Neural cell (in vitro differentiated cells): Measurements from ENCODE around the gene ADGB. TPM values are rescaled to one million over a fixed set of nuclear protein-coding genes. Genes with fewer than 3 reads are reported as not detected.
"Not testable (repeated sequence)": the region's sequence is repeated elsewhere in the genome, so short reads cannot be mapped to it uniquely, and the experiment has no call there.

ENCODE experiments used
- H2AFZ ChIP-seq: fragments of 200-600, 300-800 bp; sonication (generic), shearing (Covaris generic); 2 replicates; pipeline ENCODE4 v1.6.0; 2014; ENCODE audit warnings: low read depth, mild to moderate bottlenecking, antibody characterized with exemption, low read length, moderate library complexity
- H3F3A ChIP-seq: fragments of 200-600 bp; shearing (Covaris generic); 2 replicates; pipeline ENCODE4 v1.6.1; 2016; ENCODE audit warnings: mild to moderate bottlenecking, moderate library complexity, mixed read lengths, antibody characterized with exemption, low read length; ENCODE audit not compliant: insufficient read depth, poor library complexity, severe bottlenecking
- H3K27ac ChIP-seq: fragments of 200-600, 300-800 bp; sonication (generic), shearing (Covaris generic); 2 replicates; pipeline ENCODE4 v1.5.1; 2014; ENCODE audit warnings: mild to moderate bottlenecking, low read length, moderate library complexity
- H3K27me3 ChIP-seq: fragments of 300-800, 200-600 bp; sonication (generic), shearing (Covaris generic); 2 replicates; pipeline ENCODE4 v1.6.0; 2014; ENCODE audit warnings: mild to moderate bottlenecking, low read depth, low read length, moderate library complexity; ENCODE audit not compliant: insufficient read depth
- H3K36me3 ChIP-seq: fragments of 300-800, 200-600 bp; sonication (generic), shearing (Covaris generic); 2 replicates; pipeline ENCODE4 v1.5.1; 2014; ENCODE audit warnings: mild to moderate bottlenecking, antibody characterized with exemption, low read length, moderate library complexity; ENCODE audit not compliant: insufficient read depth
- H3K4me2 ChIP-seq: fragments of 300-800, 200-600 bp; sonication (generic), shearing (Covaris generic); 2 replicates; pipeline ENCODE4 v1.6.0; 2014; ENCODE audit warnings: mild to moderate bottlenecking, low read length
- H3K4me3 ChIP-seq: fragments of 300-800, 200-600 bp; sonication (generic), shearing (Covaris generic); 2 replicates; pipeline ENCODE4 v1.5.1; 2014; ENCODE audit warnings: mild to moderate bottlenecking, low read length, moderate library complexity
- H3K79me2 ChIP-seq: fragments of 200-600 bp; shearing (Covaris generic); replicated peaks from 2 replicates; pipeline ENCODE4 v1.6.0; 2014; ENCODE audit warnings: mild to moderate bottlenecking, low read length, moderate library complexity; ENCODE audit not compliant: insufficient read depth
- H3K9ac ChIP-seq: fragments of 300-800, 200-600 bp; sonication (generic), shearing (Covaris generic); 2 replicates; pipeline ENCODE4 v1.6.1; 2016; ENCODE audit warnings: mild to moderate bottlenecking, low read length, mixed read lengths
- H3K9me2 ChIP-seq: fragments of 200-600 bp; shearing (Covaris generic); 2 replicates; pipeline ENCODE4 v1.6.1; 2016; ENCODE audit warnings: mild to moderate bottlenecking, low read length, mixed read lengths; ENCODE audit not compliant: insufficient read depth
- H3K9me3 ChIP-seq: fragments of 200-600, 300-800 bp; sonication (generic), shearing (Covaris generic); 2 replicates; pipeline ENCODE4 v1.6.1; 2016; ENCODE audit warnings: mild to moderate bottlenecking, mixed run types, low read length, moderate library complexity, mixed read lengths
- H4K20me1 ChIP-seq: fragments of 200-600 bp; shearing (Covaris generic); 2 replicates; pipeline ENCODE4 v1.6.1; 2016; ENCODE audit warnings: mild to moderate bottlenecking, mixed run types; ENCODE audit not compliant: insufficient read depth
- CTCF ChIP-seq: fragments of 450-650 bp; IDR thresholded peaks from 2 replicates; pipeline ENCODE4 v1.5.1; 2014; ENCODE audit warnings: antibody characterized with exemption, mild to moderate bottlenecking, moderate library complexity; ENCODE audit not compliant: poor library complexity, severe bottlenecking
- EP300 ChIP-seq: fragments of 450-650 bp; conservative IDR thresholded peaks from 2 replicates; pipeline ENCODE4 v1.6.1; 2014; ENCODE audit warnings: antibody characterized with exemption, mild to moderate bottlenecking, moderate library complexity; ENCODE audit not compliant: poor library complexity, severe bottlenecking
- EZH2 ChIP-seq: fragments of 200-600, 300-800 bp; shearing (Covaris generic), sonication (generic); IDR thresholded peaks from 2 replicates; pipeline ENCODE4 v1.6.1; 2014; ENCODE audit warnings: antibody characterized with exemption, low read length, borderline replicate concordance, mild to moderate bottlenecking; ENCODE audit not compliant: insufficient read depth, poor library complexity, severe bottlenecking
- MXI1 ChIP-seq: fragments of 450-650 bp; conservative IDR thresholded peaks from 2 replicates; pipeline ENCODE4 v1.6.1; 2014; ENCODE audit warnings: antibody characterized with exemption, mild to moderate bottlenecking; ENCODE audit not compliant: poor library complexity, severe bottlenecking
- POLR2AphosphoS5 ChIP-seq: IDR thresholded peaks from 2 replicates; pipeline ENCODE4 v1.6.1; 2012
- RAD21 ChIP-seq: fragments of 450-650 bp; conservative IDR thresholded peaks from 2 replicates; pipeline ENCODE4 v1.6.1; 2014; ENCODE audit warnings: antibody characterized with exemption, mild to moderate bottlenecking, moderate library complexity
- REST ChIP-seq: IDR thresholded peaks from 2 replicates; pipeline ENCODE4 v1.6.1; 2012; ENCODE audit warnings: borderline replicate concordance
- SMC3 ChIP-seq: fragments of 450-650 bp; conservative IDR thresholded peaks from 2 replicates; pipeline ENCODE4 v1.6.1; 2014; ENCODE audit warnings: antibody characterized with exemption, mild to moderate bottlenecking, moderate library complexity; ENCODE audit not compliant: poor library complexity
- TAF1 ChIP-seq: IDR thresholded peaks from 2 replicates; pipeline ENCODE4 v1.6.1; 2012; ENCODE audit warnings: low read depth
- polyA plus RNA-seq: library from polyadenylated mRNA; depleted of rRNA; stranded (reverse); fragments of >200 nt; gene quantifications from 2 replicates; pipeline ENCODE4 v1.2.3, GENCODE V29; 2014

The ADGB gene
- polyA plus RNA-seq, 1 donor from 2014 or later = not detected

- no peak overlapping the region for H3K9ac ChIP-seq
- no peak overlapping the region for H3K4me2 ChIP-seq
- no peaks in the 10 kb centered on the region for H4K20me1 ChIP-seq
- H3K9me2 ChIP-seq = no peaks in the 10 kb centered on the region
- H3K36me3 ChIP-seq = no peaks in the 10 kb centered on the region
- no peak for TF ChIP-seq POLR2AphosphoS5
- TF ChIP-seq EP300 = no peak
- no peak for TF ChIP-seq RAD21
- no peak for TF ChIP-seq MXI1
- TF ChIP-seq REST = no peak
- TF ChIP-seq TAF1 = no peak
- TF ChIP-seq EZH2 = no peak
- TF ChIP-seq CTCF = no peak
- no peaks in the 10 kb centered on the region for H3K27me3 ChIP-seq
- H2AFZ ChIP-seq = no peak overlapping the region
- H3K27ac ChIP-seq = no peak overlapping the region
- no peaks in the 10 kb centered on the region for H3F3A ChIP-seq
- no peak overlapping the region for H3K4me3 ChIP-seq
- H3K9me3 ChIP-seq = no peaks in the 10 kb centered on the region
- no peaks in the 10 kb centered on the region for H3K79me2 ChIP-seq
Observed at GRCh38 chr6:146850981-146851380, 252.2 kb downstream of the ADGB start.

- H3K9ac ChIP-seq = no peak overlapping the region
- no peaks in the 10 kb centered on the region for H3K9me2 ChIP-seq
- no peaks in the 10 kb centered on the region for H4K20me1 ChIP-seq
- H3K4me2 ChIP-seq = no peak overlapping the region
- no peaks in the 10 kb centered on the region for H3K27me3 ChIP-seq
- TF ChIP-seq TAF1 (no peak), SMC3 (no peak), MXI1 (no peak), RAD21 (no peak), EP300 (no peak), EZH2 (no peak), REST (no peak), CTCF (no peak), POLR2AphosphoS5 (no peak)
- no peaks in the 10 kb centered on the region for H3K36me3 ChIP-seq
- no peaks in the 10 kb centered on the region for H3F3A ChIP-seq
- H3K27ac ChIP-seq = no peak overlapping the region
- H2AFZ ChIP-seq = no peak overlapping the region
- H3K79me2 ChIP-seq = no peaks in the 10 kb centered on the region
- no peak overlapping the region for H3K4me3 ChIP-seq
- no peaks in the 10 kb centered on the region for H3K9me3 ChIP-seq
Observed at GRCh38 chr6:146851837-146852236, 253.1 kb downstream of the ADGB start.

GRCh38 chr6:146854521-146855255 is 255.9 kb downstream of the ADGB start:
- not testable (repeated sequence) for H3K79me2 ChIP-seq, H4K20me1 ChIP-seq, H3F3A ChIP-seq, H3K27me3 ChIP-seq, H3K9me2 ChIP-seq, H3K4me3 ChIP-seq, H3K4me2 ChIP-seq, H3K27ac ChIP-seq, H3K9me3 ChIP-seq, H3K9ac ChIP-seq, H2AFZ ChIP-seq, H3K36me3 ChIP-seq
